ENCODE results near the gene PHPT1.
"Not testable (repeated sequence)": the region's sequence is repeated elsewhere in the genome, so short reads cannot be mapped to it uniquely, and the experiment has no call there.

PHPT1 gene

DNA sequence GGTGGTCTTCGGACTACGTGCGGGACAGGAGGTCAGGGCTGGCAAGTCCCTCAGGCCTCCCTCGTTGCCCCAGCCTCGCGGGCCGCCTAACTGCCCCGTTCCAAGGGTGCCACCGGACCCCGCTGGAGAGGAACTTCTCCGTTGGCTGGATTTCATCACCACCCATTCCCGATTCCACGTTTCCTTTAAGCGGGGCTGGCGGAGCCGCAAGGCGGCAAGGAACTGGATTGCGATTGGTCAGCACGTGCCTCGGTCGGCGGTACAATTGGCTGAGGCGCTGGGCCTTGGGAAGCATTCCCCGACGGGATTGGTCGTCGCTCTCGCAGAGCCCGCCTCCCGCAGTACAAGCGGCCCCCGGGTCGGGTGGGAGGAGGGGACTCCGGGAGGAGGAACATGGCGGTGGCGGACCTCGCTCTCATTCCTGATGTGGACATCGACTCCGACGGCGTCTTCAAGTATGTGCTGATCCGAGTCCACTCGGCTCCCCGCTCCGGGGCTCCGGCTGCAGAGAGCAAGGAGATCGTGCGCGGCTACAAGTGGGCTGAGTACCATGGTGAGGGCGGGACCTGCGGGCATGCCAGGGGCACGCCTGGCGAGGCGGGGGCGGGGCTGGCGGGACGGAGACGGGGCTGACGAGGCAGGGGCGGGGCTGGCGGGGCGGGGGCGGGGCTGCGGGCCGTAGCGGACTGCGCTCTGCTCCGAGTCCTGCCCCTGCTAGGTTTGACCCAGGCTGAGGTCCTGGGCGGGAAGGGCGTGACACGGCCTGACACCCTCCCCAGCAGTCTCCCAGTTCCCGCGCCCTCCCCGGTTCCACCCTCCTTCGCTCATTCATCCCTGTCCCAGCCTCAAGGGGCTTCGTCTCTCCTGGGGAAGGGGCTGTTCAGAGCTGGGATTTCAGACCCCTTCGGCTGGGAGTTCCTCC, at the start of gene PHPT1:
Gene PHPT1, plus strand, starts transcription at position 372 of the 922 bp plus-strand sequence. Its CDS starts 22 bp downstream, at position 394.
- peaks cover 9 to 33% of the 10 kb centered on the region in 2 donors for H3K27me3 ChIP-seq (ENCODE audit: control insufficient read depth in 1 of 2, insufficient read depth in 2 of 2, low read length in 2 of 2)
- peaks cover 41% of the 10 kb centered on the region for H3K4me1 ChIP-seq (ENCODE audit: control insufficient read depth, insufficient read depth, low read length)
- H3K9ac ChIP-seq (ENCODE audit: low read length in 2 of 2): peak within 1 kb of the TSS; percentile 64 to 75
- H3K4me3 ChIP-seq (ENCODE audit: low read length in 2 of 2): peak within 1 kb of the TSS; percentile 90 to 92
- H3K36me3 ChIP-seq (ENCODE audit: control insufficient read depth in 2 of 2, insufficient read depth in 2 of 2, low read length in 2 of 2): peaks cover 0 to 4% of the 10 kb centered on the region in 2 donors
- H3K9me3 ChIP-seq (ENCODE audit: control insufficient read depth in 2 of 2, low read length in 2 of 2): no peaks in the 10 kb centered on the region
- H3K27ac ChIP-seq (ENCODE audit: low read length): peak within 1 kb of the TSS; percentile 41

DNA sequence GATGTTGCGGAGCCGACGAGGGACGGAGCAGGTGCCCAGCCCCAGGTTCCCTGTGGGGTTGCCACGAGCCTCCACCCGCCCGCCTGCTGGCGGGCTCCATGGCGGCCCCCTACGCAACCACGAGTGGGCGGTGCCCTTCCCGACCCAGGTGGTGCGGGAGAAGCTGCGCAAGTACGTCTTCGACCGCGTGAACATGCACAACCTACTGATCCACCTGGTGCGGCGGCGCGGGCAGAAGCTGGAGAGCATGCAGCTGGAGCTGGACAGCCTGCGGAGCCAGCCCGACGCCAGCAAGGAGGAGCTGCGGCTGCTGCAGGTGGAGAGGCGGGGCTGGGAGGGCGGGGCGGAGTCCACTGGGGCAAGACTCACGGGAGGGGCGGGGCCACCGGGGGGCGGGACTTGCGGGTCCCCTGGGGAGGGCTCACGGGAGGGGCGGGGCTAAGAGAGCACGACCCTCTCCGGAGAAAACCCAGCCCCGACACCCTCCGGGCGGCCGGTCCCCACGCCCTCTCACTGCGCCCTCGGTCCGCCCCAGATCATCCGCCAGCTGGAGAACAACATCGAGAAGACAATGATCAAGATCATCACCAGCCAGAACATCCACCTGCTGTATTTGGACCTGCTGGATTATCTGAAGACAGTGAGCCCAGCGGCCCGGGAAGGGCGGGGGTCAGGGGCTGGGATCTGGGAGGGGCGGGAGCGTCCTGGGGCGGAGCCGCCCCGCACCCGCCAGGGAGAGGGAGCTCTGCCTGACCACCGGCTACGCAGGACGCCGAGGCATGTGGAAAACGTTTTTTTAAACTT, 49.2 kb upstream of the PHPT1 start:
- Histone ChIP-seq H3K27ac (ENCODE audit: low read length) (no peak overlapping the region), H3K9me3 (ENCODE audit: control insufficient read depth in 2 of 2, low read length in 2 of 2) (no peaks in the 10 kb centered on the region), H3K4me1 (ENCODE audit: control insufficient read depth, insufficient read depth, low read length) (peaks cover 15% of the 10 kb centered on the region), H3K4me3 (ENCODE audit: low read length in 2 of 2) (peak overlapping the region; percentile 22 to 62), H3K9ac (ENCODE audit: low read length in 2 of 2) (no peak overlapping the region), H3K36me3 (ENCODE audit: control insufficient read depth in 2 of 2, insufficient read depth in 2 of 2, low read length in 2 of 2) (no peaks in the 10 kb centered on the region), H3K27me3 (ENCODE audit: control insufficient read depth in 1 of 2, insufficient read depth in 2 of 2, low read length in 2 of 2) (peaks cover 50 to 51% of the 10 kb centered on the region in 2 donors)

DNA sequence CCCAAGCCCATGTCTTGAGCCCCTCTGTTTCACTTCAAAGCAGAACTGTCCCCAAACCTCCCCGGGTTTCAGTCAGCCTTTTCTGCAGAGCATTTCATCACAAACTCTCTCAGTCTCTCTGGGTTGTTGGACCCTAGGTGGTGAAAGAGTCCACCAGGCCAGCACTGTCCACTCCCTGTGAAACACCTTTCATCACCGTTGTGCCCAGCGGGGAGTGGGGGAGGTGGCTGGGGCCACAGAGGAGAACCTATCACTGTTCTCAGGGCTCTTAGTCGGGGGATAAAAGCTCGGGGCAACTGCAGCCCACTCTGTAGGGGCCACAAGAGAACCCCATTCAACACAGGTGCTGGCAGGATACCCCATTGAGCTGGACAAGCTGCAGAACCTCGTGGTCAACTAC, 46.9 kb upstream of the PHPT1 start:
- Histone ChIP-seq H3K27me3 (ENCODE audit: control insufficient read depth in 1 of 2, insufficient read depth in 2 of 2, low read length in 2 of 2) (peaks cover 40 to 41% of the 10 kb centered on the region in 2 donors), H3K9ac (ENCODE audit: low read length in 2 of 2) (no peak overlapping the region), H3K36me3 (ENCODE audit: control insufficient read depth in 2 of 2, insufficient read depth in 2 of 2, low read length in 2 of 2) (no peaks in the 10 kb centered on the region), H3K9me3 (ENCODE audit: control insufficient read depth in 2 of 2, low read length in 2 of 2) (no peaks in the 10 kb centered on the region), H3K4me1 (ENCODE audit: control insufficient read depth, insufficient read depth, low read length) (peaks cover 31% of the 10 kb centered on the region), H3K27ac (ENCODE audit: low read length) (no peak overlapping the region), H3K4me3 (ENCODE audit: low read length in 2 of 2) (no peak overlapping the region)

DNA sequence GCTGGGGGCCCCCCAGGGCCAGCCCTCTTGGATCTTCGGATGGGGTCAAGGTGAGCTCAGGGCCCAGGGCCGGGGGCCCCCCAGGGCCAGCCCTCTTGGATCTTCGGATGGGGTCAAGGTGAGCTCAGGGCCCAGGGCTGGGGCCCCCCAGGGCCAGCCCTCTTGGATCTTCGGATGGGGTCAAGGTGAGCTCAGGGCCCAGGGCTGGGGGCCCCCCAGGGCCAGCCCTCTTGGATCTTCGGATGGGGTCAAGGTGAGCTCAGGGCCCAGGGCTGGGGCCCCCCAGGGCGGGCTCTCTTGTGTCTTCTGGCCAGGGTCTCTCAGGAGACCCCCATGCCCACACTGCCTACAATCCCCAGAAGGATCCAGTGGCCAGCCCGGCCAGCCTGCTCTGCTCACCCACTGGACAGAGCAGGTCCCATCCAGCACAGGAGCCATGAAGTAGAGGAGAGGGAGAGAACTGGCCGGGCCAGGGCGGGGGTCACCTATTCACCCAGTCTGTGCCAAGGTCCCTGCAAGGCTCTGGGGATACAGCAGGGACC, 46.1 kb upstream of the PHPT1 start:
- H3K9me3 ChIP-seq (ENCODE audit: control insufficient read depth in 2 of 2, low read length in 2 of 2); H3K4me3 ChIP-seq (ENCODE audit: low read length in 2 of 2); H3K9ac ChIP-seq (ENCODE audit: low read length in 2 of 2); H3K36me3 ChIP-seq (ENCODE audit: control insufficient read depth in 2 of 2, insufficient read depth in 2 of 2, low read length in 2 of 2); H3K27ac ChIP-seq (ENCODE audit: low read length): not testable (repeated sequence)
- peaks cover 31% of the 10 kb centered on the region for H3K4me1 ChIP-seq (ENCODE audit: control insufficient read depth, insufficient read depth, low read length)
- H3K27me3 ChIP-seq (ENCODE audit: control insufficient read depth in 1 of 2, insufficient read depth in 2 of 2, low read length in 2 of 2): peaks cover 37 to 40% of the 10 kb centered on the region in 2 donors

DNA sequence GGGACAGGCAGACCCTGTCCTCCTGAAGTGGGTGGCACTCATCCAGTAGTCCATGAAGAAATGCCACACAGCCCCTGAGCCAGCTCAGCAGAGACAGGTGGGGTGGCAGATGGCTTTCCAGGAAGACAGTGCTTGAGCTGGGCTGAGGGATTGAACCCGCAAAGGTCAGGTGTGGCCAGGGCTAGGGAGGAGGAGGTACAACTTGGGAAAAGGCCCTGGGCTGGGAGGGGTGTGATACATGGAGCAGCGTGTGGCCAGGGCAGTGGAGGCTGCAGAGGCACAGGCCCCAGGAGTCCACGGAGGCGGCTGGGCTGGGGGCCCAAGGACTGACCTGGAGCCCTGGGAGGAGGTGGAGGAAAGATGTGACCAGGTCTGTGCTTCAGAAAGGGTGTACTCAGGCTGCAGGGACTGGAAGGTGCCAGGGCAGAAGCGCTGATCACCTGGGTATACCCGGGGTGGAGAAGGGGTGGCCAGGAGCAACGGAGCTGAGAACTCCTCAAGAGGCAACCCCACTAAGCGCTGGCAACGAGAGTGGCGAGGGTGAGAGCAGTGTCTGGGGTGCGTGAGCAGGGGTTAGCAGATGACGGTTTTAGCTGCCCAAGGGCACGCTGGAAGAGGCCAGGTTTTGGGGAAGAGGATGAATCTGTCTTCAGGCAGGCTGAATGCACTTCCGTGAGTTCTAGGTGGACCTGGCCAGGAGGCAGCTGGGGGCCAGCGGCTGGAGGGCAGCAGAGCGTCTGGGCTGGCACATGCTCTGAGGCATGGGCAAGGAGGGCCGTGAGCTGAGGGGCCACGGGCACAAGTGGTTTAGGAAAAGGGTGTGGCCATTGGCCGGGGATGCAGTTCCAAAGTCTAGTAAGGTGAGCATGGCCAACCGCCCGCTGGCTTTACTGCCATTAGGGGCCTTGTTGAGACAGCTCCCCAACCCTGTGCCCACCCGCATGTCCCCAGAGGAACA, 45.4 kb upstream of the PHPT1 start:
- Histone ChIP-seq H3K9ac (ENCODE audit: low read length in 2 of 2) (no peak overlapping the region), H3K9me3 (ENCODE audit: control insufficient read depth in 2 of 2, low read length in 2 of 2) (no peaks in the 10 kb centered on the region), H3K27me3 (ENCODE audit: control insufficient read depth in 1 of 2, insufficient read depth in 2 of 2, low read length in 2 of 2) (peaks cover 31 to 35% of the 10 kb centered on the region in 2 donors), H3K4me3 (ENCODE audit: low read length in 2 of 2) (no peak overlapping the region), H3K36me3 (ENCODE audit: control insufficient read depth in 2 of 2, insufficient read depth in 2 of 2, low read length in 2 of 2) (no peaks in the 10 kb centered on the region), H3K27ac (ENCODE audit: low read length) (no peak overlapping the region), H3K4me1 (ENCODE audit: control insufficient read depth, insufficient read depth, low read length) (peaks cover 35% of the 10 kb centered on the region)

DNA sequence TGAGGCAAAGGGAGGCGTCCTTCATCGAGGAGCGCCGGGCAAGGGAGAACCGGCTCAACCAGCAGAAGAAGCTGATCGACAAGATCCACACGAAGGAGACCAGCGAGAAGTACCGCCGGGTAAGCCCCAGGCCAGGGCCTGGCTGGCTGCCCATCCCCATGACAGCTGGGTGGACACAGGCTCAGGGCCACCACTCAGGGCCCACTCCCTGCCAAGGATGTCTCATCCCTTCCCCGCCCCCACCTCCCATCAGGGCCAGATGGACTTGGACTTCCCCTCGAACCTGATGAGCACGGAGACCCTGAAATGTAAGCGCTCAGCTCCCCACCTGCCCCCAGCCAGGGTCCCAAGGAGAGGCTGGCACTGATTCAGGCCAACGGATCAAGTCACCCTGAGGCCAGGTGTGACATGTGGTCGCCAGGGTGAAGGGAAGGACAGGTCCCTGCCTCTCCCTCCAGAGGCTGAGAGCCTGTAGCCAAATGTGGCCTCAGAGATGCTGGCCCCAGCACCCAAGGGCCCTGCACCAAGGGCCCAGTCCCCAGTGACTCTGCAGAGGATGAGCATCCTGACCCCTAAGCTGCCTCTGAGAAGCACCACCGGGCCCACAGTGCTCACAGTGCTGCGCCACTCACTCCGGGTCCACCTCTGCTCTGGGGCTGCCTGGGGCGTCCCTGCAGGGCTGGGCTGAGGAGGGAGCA, 44.6 kb upstream of the PHPT1 start:
- H3K27ac ChIP-seq (ENCODE audit: low read length): no peak overlapping the region
- peaks cover 22 to 26% of the 10 kb centered on the region in 2 donors for H3K27me3 ChIP-seq (ENCODE audit: control insufficient read depth in 1 of 2, insufficient read depth in 2 of 2, low read length in 2 of 2)
- H3K9ac ChIP-seq (ENCODE audit: low read length in 2 of 2): no peak overlapping the region
- no peak overlapping the region for H3K4me3 ChIP-seq (ENCODE audit: low read length in 2 of 2)
- peaks cover 37% of the 10 kb centered on the region for H3K4me1 ChIP-seq (ENCODE audit: control insufficient read depth, insufficient read depth, low read length)
- H3K36me3 ChIP-seq (ENCODE audit: control insufficient read depth in 2 of 2, insufficient read depth in 2 of 2, low read length in 2 of 2): peaks cover under 1 to 2% of the 10 kb centered on the region in 2 donors
- H3K9me3 ChIP-seq (ENCODE audit: control insufficient read depth in 2 of 2, low read length in 2 of 2): no peaks in the 10 kb centered on the region

DNA sequence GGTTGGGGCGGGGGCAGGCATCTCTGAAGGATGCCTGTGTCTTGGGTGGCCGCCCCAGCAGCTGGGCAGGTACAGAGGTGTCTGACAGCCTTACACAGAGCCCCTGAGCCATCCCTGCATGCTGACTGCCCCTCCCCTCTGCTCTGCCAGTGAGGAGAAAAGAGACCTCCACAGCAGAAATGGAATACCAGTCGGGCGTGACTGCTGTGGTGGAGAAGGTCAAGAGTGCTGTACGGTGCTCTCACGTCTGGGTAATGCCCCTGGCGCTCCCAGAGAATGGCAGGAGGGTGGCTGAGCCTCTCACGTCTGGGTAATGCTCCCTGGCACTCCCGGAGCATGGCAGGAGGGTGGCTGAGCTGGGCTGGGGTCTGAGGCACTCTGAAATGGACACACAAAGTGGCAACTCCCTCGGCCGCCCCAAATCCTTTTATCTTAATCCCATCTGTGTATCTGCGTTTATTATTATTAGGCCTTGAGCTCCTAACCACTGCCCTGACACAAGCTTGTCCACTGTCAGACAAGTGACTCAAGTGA, 43.9 kb upstream of the PHPT1 start:
- peaks cover 18 to 22% of the 10 kb centered on the region in 2 donors for H3K27me3 ChIP-seq (ENCODE audit: control insufficient read depth in 1 of 2, insufficient read depth in 2 of 2, low read length in 2 of 2)

DNA sequence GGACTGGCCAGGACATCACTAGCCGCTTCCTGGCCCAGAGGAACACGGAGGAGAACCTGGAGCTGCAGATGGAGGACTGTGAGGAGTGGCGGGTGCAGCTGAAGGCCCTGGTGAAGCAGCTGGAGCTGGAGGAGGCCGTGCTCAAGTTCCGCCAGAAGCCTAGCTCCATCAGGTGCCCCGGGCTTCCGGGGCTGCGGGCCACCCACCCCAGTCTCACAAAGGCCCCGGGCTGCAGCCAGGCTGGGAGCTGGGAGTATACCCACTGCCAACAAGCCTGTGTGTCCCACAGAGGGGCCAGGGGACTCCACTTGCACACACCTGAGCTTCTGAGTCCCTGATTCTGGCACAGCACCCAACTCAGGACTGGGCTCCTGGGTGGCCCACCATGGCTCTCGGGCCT, 43.1 kb upstream of the PHPT1 start:
- no peak overlapping the region for H3K4me3 ChIP-seq (ENCODE audit: low read length in 2 of 2)
- H3K36me3 ChIP-seq (ENCODE audit: control insufficient read depth in 2 of 2, insufficient read depth in 2 of 2, low read length in 2 of 2): peaks cover 6 to 7% of the 10 kb centered on the region in 2 donors
- peaks cover 31% of the 10 kb centered on the region for H3K4me1 ChIP-seq (ENCODE audit: control insufficient read depth, insufficient read depth, low read length)
- H3K27me3 ChIP-seq (ENCODE audit: control insufficient read depth in 1 of 2, insufficient read depth in 2 of 2, low read length in 2 of 2): peaks cover 10 to 14% of the 10 kb centered on the region in 2 donors
- no peaks in the 10 kb centered on the region for H3K9me3 ChIP-seq (ENCODE audit: control insufficient read depth in 2 of 2, low read length in 2 of 2)
- no peak overlapping the region for H3K9ac ChIP-seq (ENCODE audit: low read length in 2 of 2)
- no peak overlapping the region for H3K27ac ChIP-seq (ENCODE audit: low read length)

More for the DNA sequence above, 43.9 kb upstream of the PHPT1 start:
- Histone ChIP-seq H3K36me3 (ENCODE audit: control insufficient read depth in 2 of 2, insufficient read depth in 2 of 2, low read length in 2 of 2) (peaks cover 5 to 7% of the 10 kb centered on the region in 2 donors), H3K27ac (ENCODE audit: low read length) (no peak overlapping the region), H3K9ac (ENCODE audit: low read length in 2 of 2) (no peak overlapping the region), H3K4me1 (ENCODE audit: control insufficient read depth, insufficient read depth, low read length) (peaks cover 38% of the 10 kb centered on the region), H3K9me3 (ENCODE audit: control insufficient read depth in 2 of 2, low read length in 2 of 2) (no peaks in the 10 kb centered on the region), H3K4me3 (ENCODE audit: low read length in 2 of 2) (no peak overlapping the region)

DNA sequence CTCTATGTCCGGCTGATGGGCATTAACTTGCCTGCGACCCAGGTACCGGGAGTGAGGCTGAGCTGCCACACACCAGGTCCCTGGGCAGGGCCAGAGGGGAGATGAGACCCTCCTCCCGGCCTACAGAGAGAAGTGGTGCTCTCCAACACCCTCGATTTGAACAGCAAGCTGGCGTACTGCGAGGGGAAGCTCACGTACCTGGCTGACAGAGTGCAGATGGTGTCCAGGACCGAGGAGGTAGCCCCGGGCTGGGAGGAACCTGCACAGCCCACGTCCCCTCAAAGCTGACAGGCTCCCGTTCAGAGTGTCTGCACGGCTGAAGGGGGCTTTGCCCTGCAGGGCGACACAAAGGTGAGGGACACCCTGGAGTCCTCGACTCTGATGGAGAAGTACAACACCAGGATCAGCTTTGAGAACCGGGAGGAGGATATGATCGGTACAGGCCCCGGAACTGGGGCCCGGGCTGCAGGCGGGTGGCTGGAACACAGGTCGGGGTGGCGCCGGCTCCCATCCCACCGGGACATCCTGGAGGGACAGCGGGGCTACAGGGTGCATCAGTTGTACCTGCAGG, 42.5 kb upstream of the PHPT1 start:
- no peak overlapping the region for H3K27ac ChIP-seq (ENCODE audit: low read length)
- peaks cover 7 to 8% of the 10 kb centered on the region in 2 donors for H3K27me3 ChIP-seq (ENCODE audit: control insufficient read depth in 1 of 2, insufficient read depth in 2 of 2, low read length in 2 of 2)
- H3K4me3 ChIP-seq (ENCODE audit: low read length in 2 of 2): peak overlapping the region; percentile 65 to 87
- no peaks in the 10 kb centered on the region for H3K9me3 ChIP-seq (ENCODE audit: control insufficient read depth in 2 of 2, low read length in 2 of 2)
- peak overlapping the region; percentile 36 to 63 for H3K9ac ChIP-seq (ENCODE audit: low read length in 2 of 2)
- peaks cover 31% of the 10 kb centered on the region for H3K4me1 ChIP-seq (ENCODE audit: control insufficient read depth, insufficient read depth, low read length)
- H3K36me3 ChIP-seq (ENCODE audit: control insufficient read depth in 2 of 2, insufficient read depth in 2 of 2, low read length in 2 of 2): peaks cover 6 to 7% of the 10 kb centered on the region in 2 donors

Data from stomach smooth muscle (tissue), 2 donors.